Uterus (tissue), 4 donors: ENCODE data around the gene RPS6KA2. TPM values are rescaled to one million over a fixed set of nuclear protein-coding genes. Genes with fewer than 3 reads are reported as not detected.

Experiments
- DNase-seq, 2 donors: peaks; one replicate each; pipeline ENCODE4 v3.0.0-alpha.2; 2019 to 2020
- H3K27ac ChIP-seq, 2 donors: fragments of 200-600 bp; sonication (generic); 1 replicate in 1 of 2; 2 replicates in 1 of 2; pipeline ENCODE4 v1.5.1; 2016 to 2018
- H3K27me3 ChIP-seq, 2 donors: fragments of 200-600 bp; sonication (generic); one replicate each; pipeline ENCODE4 v1.5.1; 2018 to 2019; ENCODE audit warnings: control low read depth in 1 of 2
- H3K36me3 ChIP-seq, 2 donors: fragments of 200-600 bp; sonication (generic); one replicate each; pipeline ENCODE4 v1.5.1; 2019; ENCODE audit warnings: control low read depth in 1 of 2
- H3K4me1 ChIP-seq, 2 donors: fragments of 200-600 bp; sonication (generic); one replicate each; pipeline ENCODE4 v1.5.1; 2018 to 2019; ENCODE audit warnings: control low read depth in 1 of 2
- H3K4me3 ChIP-seq, 2 donors: fragments of 200-600 bp; sonication (generic); 1 replicate in 1 of 2; 2 replicates in 1 of 2; pipeline ENCODE4 v1.5.1; 2018 to 2019; ENCODE audit warnings: mild to moderate bottlenecking in 1 of 2
- H3K9me3 ChIP-seq, 2 donors: fragments of 200-600 bp; sonication (generic); one replicate each; pipeline ENCODE4 v1.5.1; 2019; ENCODE audit warnings: control low read depth in 1 of 2
- CTCF ChIP-seq, 4 experiments: fragments of 200-600 bp in 2 of 4; fragments of 450-650 bp in 2 of 4; sonication (generic) in 2 of 4; IDR thresholded peaks; one replicate each; pipeline ENCODE4 v1.5.1; 2016 to 2019; ENCODE audit warnings: antibody characterized with exemption in 4 of 4, mild to moderate bottlenecking in 2 of 4, moderate library complexity in 1 of 4
- POLR2A ChIP-seq, 2 donors: fragments of 450-650 bp; IDR thresholded peaks; one replicate each; pipeline ENCODE4 v1.6.1; 2016; ENCODE audit warnings: antibody characterized with exemption in 2 of 2, mild to moderate bottlenecking in 1 of 2, moderate library complexity in 1 of 2
- intact Hi-C: fragments of 100-400 bp; cut with DNase I; formaldehyde crosslinking; loops from one replicate; pipeline ENCODE4 v1.15.1; 2023; ENCODE audit warnings: low total_unique reads
- total RNA-seq, 4 donors: library from RNA; depleted of rRNA in 3 of 4; stranded (reverse); fragments of >200 nt in 3 of 4; gene quantifications; one replicate each; pipeline versions ENCODE4 v1.1.0 to v1.2.4, GENCODE V29; 2014 to 2023
- donor health status: DM: yes; HTN: yes; CAD: no.

The RPS6KA2 gene
- total RNA-seq, 4 donors from 2014 or later: 34.0 to 78.4 (median 55.8) TPM

- H3K36me3 ChIP-seq: no peaks in the 10 kb centered on the region
- H3K9me3 ChIP-seq: no peaks in the 10 kb centered on the region
- no peak overlapping the region for H3K4me3 ChIP-seq
- no peak overlapping the region for H3K27ac ChIP-seq
- DNase-seq: no peak
- TF ChIP-seq CTCF (IDR thresholded peaks at IDR 0.05) (no peak), POLR2A (IDR thresholded peaks at IDR 0.05) (no peak)
- H3K4me1 ChIP-seq: no peaks in the 10 kb centered on the region
- intact Hi-C loops: no loop called here
- no peaks in the 10 kb centered on the region for H3K27me3 ChIP-seq
These were observed 130.6 kb downstream of the RPS6KA2 start for GRCh38 chr6:166496460-166496859.

- intact Hi-C loops: no loop called here
- no peaks in the 10 kb centered on the region for H3K9me3 ChIP-seq
- no peak overlapping the region for H3K27ac ChIP-seq
- H3K36me3 ChIP-seq: no peaks in the 10 kb centered on the region
- no peaks in the 10 kb centered on the region for H3K4me1 ChIP-seq
- no peak overlapping the region for H3K4me3 ChIP-seq
- no peak for DNase-seq
- H3K27me3 ChIP-seq: no peaks in the 10 kb centered on the region
- TF ChIP-seq POLR2A (IDR thresholded peaks at IDR 0.05) (no peak), CTCF (IDR thresholded peaks at IDR 0.05) (no peak)
These were observed 131.3 kb downstream of the RPS6KA2 start for GRCh38 chr6:166495487-166496314.

GRCh38 chr6:166494757-166495486 is 132.1 kb downstream of the RPS6KA2 start:
- TF ChIP-seq CTCF (IDR thresholded peaks at IDR 0.05): no peak
- no peak for TF ChIP-seq POLR2A (IDR thresholded peaks at IDR 0.05)
- Histone ChIP-seq H3K4me3 (no peak overlapping the region), H3K9me3 (no peaks in the 10 kb centered on the region), H3K27me3 (no peaks in the 10 kb centered on the region), H3K27ac (no peak overlapping the region), H3K4me1 (no peaks in the 10 kb centered on the region), H3K36me3 (no peaks in the 10 kb centered on the region)
- no peak for DNase-seq
- intact Hi-C loops: no loop called here

- Histone ChIP-seq H3K36me3 (no peaks in the 10 kb centered on the region), H3K4me3 (no peak overlapping the region), H3K4me1 (no peaks in the 10 kb centered on the region), H3K27me3 (no peaks in the 10 kb centered on the region), H3K27ac (no peak overlapping the region), H3K9me3 (no peaks in the 10 kb centered on the region)
- TF ChIP-seq CTCF (IDR thresholded peaks at IDR 0.05): no peak
- TF ChIP-seq POLR2A (IDR thresholded peaks at IDR 0.05): no peak
- intact Hi-C loops: no loop called here
- DNase-seq: no peak
These were observed 133.0 kb downstream of the RPS6KA2 start for GRCh38 chr6:166494101-166494441.

GRCh38 chr6:166493427-166494100 is 133.5 kb downstream of the RPS6KA2 start:
- intact Hi-C loops: no loop called here
- no peak for DNase-seq
- Histone ChIP-seq H3K36me3 (no peaks in the 10 kb centered on the region), H3K27me3 (no peaks in the 10 kb centered on the region), H3K4me1 (no peaks in the 10 kb centered on the region), H3K4me3 (no peak overlapping the region), H3K27ac (no peak overlapping the region), H3K9me3 (no peaks in the 10 kb centered on the region)
- TF ChIP-seq POLR2A (IDR thresholded peaks at IDR 0.05) (no peak), CTCF (IDR thresholded peaks at IDR 0.05) (no peak)
